ENCODE measurements around the gene HORMAD2. TPM values are rescaled to one million over a fixed set of nuclear protein-coding genes. Genes with fewer than 3 reads are reported as not detected.

The HORMAD2 gene
- total RNA-seq, 2 donors from 2014 or later = 6.9 TPM; not detected in 1

DNA sequence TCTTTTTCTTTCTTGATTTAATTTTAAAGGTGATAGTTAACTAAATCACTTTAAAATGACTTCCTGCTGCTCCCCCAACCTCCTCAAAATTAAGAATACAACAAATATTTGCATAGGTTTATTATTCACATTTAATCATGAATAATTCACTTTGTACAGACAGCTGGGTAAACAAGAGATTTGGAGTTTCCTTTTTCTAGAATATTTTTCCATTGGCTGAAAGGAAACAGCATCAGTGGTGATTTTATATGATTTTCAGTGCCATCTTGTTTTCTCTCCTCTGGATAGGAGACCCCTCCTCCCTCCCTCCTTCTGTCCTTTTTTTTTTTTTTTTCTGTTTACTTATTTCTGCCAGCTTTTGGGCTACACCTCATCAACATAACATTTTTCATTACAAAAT, 105.8 kb downstream of the HORMAD2 start:
- H3K4me3 ChIP-seq = no peak overlapping the region
- H3K9me3 ChIP-seq = no peaks in the 10 kb centered on the region
- H3K27me3 ChIP-seq (replicated peaks; ENCODE audit: insufficient read depth) = no peaks in the 10 kb centered on the region
- no peak for DNase-seq (ENCODE audit: low spot score)
- TF ChIP-seq, protein P1, sequence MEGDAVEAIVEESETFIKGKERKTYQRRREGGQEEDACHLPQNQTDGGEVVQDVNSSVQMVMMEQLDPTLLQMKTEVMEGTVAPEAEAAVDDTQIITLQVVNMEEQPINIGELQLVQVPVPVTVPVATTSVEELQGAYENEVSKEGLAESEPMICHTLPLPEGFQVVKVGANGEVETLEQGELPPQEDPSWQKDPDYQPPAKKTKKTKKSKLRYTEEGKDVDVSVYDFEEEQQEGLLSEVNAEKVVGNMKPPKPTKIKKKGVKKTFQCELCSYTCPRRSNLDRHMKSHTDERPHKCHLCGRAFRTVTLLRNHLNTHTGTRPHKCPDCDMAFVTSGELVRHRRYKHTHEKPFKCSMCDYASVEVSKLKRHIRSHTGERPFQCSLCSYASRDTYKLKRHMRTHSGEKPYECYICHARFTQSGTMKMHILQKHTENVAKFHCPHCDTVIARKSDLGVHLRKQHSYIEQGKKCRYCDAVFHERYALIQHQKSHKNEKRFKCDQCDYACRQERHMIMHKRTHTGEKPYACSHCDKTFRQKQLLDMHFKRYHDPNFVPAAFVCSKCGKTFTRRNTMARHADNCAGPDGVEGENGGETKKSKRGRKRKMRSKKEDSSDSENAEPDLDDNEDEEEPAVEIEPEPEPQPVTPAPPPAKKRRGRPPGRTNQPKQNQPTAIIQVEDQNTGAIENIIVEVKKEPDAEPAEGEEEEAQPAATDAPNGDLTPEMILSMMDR (IDR thresholded peaks at IDR 0.05) = no peak
- TF ChIP-seq POLR2AphosphoS5 (IDR thresholded peaks at IDR 0.05) (no peak), POLR2A (IDR thresholded peaks at IDR 0.05) (no peak)
- H3K27ac ChIP-seq = no peak overlapping the region
- intact Hi-C loops (cut with DNase I) = no loop called here
- H3K4me1 ChIP-seq (replicated peaks) = no peaks in the 10 kb centered on the region
- no peaks in the 10 kb centered on the region for H3K36me3 ChIP-seq

DNA sequence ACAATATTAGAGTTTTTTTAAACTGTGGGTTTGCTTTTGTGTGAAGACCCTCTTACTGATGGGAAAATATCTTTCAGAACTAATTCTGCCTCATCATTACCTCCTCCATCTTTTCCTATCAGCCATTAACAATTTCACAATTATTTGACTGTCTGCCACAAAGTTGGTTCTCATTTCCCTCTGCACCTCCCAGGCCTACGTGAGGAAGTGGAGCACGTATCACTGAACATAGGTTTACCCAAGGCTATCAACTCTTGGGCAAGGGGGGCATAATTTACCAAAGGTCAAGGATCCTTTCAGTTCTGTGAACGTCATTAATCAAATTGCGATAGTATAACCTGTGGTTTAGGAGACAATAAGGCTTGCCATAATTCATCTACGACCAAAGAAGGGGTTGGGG, 106.2 kb downstream of the HORMAD2 start:
- no peak overlapping the region for H3K27ac ChIP-seq
- no peak for DNase-seq (ENCODE audit: low spot score)
- H3K4me1 ChIP-seq (replicated peaks) = no peaks in the 10 kb centered on the region
- WGBS = 90% methylated on average over 5 of the region's 5 CpGs
- H3K36me3 ChIP-seq = no peaks in the 10 kb centered on the region
- no peak overlapping the region for H3K4me3 ChIP-seq
- TF ChIP-seq POLR2A (IDR thresholded peaks at IDR 0.05) (no peak), POLR2AphosphoS5 (IDR thresholded peaks at IDR 0.05) (no peak)
- TF ChIP-seq, protein P1 (IDR thresholded peaks at IDR 0.05) = no peak
- no peaks in the 10 kb centered on the region for H3K9me3 ChIP-seq
- no peaks in the 10 kb centered on the region for H3K27me3 ChIP-seq (replicated peaks; ENCODE audit: insufficient read depth)
- intact Hi-C loops (cut with DNase I) = no loop called here

- no peak overlapping the region for H3K4me3 ChIP-seq
- H3K27me3 ChIP-seq (replicated peaks; ENCODE audit: insufficient read depth) = no peaks in the 10 kb centered on the region
- DNase-seq (ENCODE audit: low spot score) = no peak
- TF ChIP-seq POLR2A (IDR thresholded peaks at IDR 0.05) (no peak), POLR2AphosphoS5 (IDR thresholded peaks at IDR 0.05) (no peak)
- TF ChIP-seq, protein P1 (IDR thresholded peaks at IDR 0.05) = no peak
- H3K36me3 ChIP-seq = no peaks in the 10 kb centered on the region
- intact Hi-C loops (cut with DNase I) = no loop called here
- H3K4me1 ChIP-seq (replicated peaks) = no peaks in the 10 kb centered on the region
- no peaks in the 10 kb centered on the region for H3K9me3 ChIP-seq
- no peak overlapping the region for H3K27ac ChIP-seq
These were observed 106.8 kb downstream of the HORMAD2 start for GRCh38 chr22:30187094-30187493.

DNA sequence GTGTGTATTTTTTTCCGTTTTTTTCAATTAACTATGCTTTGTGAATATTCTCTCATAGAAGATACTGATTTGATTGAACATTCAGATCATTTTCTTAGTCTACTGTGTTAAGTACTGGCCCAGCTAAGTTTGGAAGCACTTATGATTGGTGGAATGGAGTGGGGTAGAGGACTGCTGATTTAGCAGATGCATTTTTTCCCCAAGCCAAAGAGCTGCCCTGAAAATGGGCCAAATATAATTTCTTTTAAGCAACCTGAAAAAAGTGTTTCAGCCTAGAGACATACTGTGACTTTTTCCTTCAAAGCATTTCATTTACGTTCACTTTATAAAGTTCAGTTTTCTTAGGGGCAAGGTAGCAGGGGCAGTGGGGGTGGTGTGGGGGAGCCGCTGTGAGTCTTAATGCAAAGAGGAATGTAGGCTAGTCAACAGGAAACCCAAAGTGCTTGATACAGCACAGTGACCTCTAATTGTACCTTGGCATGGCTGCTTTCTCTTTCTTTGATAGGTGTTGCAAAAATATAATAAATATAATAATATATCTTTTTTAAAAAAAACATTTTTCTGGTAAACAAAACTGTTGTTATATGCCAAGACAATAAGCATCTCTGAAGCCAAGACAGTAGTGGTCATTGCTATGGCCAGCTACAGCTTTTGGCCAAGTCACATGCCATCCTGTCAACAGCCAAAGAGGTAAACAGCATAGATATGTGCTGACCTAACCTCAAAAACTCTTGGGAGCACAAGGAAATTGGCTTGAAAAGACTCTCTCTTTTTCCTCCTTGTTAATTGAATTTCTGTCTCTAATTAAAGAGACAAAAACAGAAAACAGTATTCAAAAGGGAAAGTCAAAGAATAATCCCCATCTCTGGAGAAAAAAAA, 107.5 kb downstream of the HORMAD2 start:
- H3K4me3 ChIP-seq = no peak overlapping the region
- TF ChIP-seq, protein P1 (IDR thresholded peaks at IDR 0.05) = no peak
- TF ChIP-seq POLR2AphosphoS5 (IDR thresholded peaks at IDR 0.05) = no peak
- TF ChIP-seq POLR2A (IDR thresholded peaks at IDR 0.05) = no peak
- no peaks in the 10 kb centered on the region for H3K9me3 ChIP-seq
- WGBS = 77% methylated on average over 3 of the region's 3 CpGs
- H3K36me3 ChIP-seq = no peaks in the 10 kb centered on the region
- intact Hi-C loops (cut with DNase I) = no loop called here
- no peak overlapping the region for H3K27ac ChIP-seq
- H3K27me3 ChIP-seq (replicated peaks; ENCODE audit: insufficient read depth) = no peaks in the 10 kb centered on the region
- no peak for DNase-seq (ENCODE audit: low spot score)
- H3K4me1 ChIP-seq (replicated peaks) = no peaks in the 10 kb centered on the region

DNA sequence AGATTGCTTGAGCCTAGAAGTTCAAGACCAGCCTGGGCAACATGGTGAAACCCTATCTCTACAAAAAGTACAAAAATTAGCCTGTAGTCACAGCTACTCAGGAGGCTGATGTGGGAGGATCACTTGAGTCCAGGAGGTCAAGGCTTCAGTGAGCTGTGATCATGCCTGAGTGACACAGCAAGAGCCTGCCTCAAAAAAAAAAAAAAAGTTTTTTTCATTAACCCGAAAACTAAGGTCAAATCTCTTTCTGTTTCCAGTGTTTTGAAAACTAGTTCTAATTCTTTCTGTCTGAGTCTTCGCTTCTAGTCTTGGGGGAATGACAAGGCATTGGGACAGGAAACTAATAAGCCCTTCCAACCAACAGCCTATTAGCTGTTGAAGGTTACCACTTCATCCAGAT, 108.6 kb downstream of the HORMAD2 start:
- intact Hi-C loops (cut with DNase I) = no loop called here
- TF ChIP-seq, protein P1 (IDR thresholded peaks at IDR 0.05) = no peak
- no peak for TF ChIP-seq POLR2A (IDR thresholded peaks at IDR 0.05)
- TF ChIP-seq POLR2AphosphoS5 (IDR thresholded peaks at IDR 0.05) = no peak

More for the DNA sequence above, 108.6 kb downstream of the HORMAD2 start:
- WGBS = 92% methylated on average over 2 of the region's 2 CpGs
- no peak for DNase-seq (ENCODE audit: low spot score)
- no peaks in the 10 kb centered on the region for H3K36me3 ChIP-seq
- H3K4me1 ChIP-seq (replicated peaks) = no peaks in the 10 kb centered on the region
- H3K27me3 ChIP-seq (replicated peaks; ENCODE audit: insufficient read depth) = no peaks in the 10 kb centered on the region
- no peak overlapping the region for H3K4me3 ChIP-seq
- no peak overlapping the region for H3K27ac ChIP-seq
- H3K9me3 ChIP-seq = no peaks in the 10 kb centered on the region

Data from prostate gland (tissue), 2 donors.